T-cell (primary cell): ENCODE data around the gene PRR5. TPM values are rescaled to one million over a fixed set of nuclear protein-coding genes. Genes with fewer than 3 reads are reported as not detected.
A peak's percentile ranks its signal among the peaks of the same experiment; 100 is the strongest.
"Not testable (repeated sequence)": the region's sequence is repeated elsewhere in the genome, so short reads cannot be mapped to it uniquely, and the experiment has no call there.

Experiments used
- ATAC-seq, 4 experiments: fragments of 200-7000 bp in 3 of 4; fragments of 150-1000 bp in 1 of 4; cut with Tn5 transposase; replicated peaks in 1 of 4; 1 replicate in 3 of 4; 2 replicates in 1 of 4; pipeline ENCODE4 v1.10.0; 2021; ENCODE audit warnings: moderate library complexity in 3 of 4, mild to moderate bottlenecking in 2 of 4, moderate number of reproducible peaks in 1 of 4
- CTCF ChIA-PET, 2 donors: fragments of 300-600 bp; sonication (Branson Sonifier 250); formaldehyde crosslinking; loops; one replicate each; lab custom pipeline; 2022; ENCODE audit warnings: antibody characterized with exemption in 2 of 2; lab: Charles Lee
- POLR2A ChIA-PET, 2 donors: fragments of 300-600 bp; sonication (Branson Sonifier 250); formaldehyde crosslinking; loops; one replicate each; lab custom pipeline; 2022; ENCODE audit warnings: antibody characterized with exemption in 2 of 2; lab: Charles Lee
- DNase-seq, 35 experiments: peaks; one replicate each; pipeline versions ENCODE4 v3.0.0 to v3.0.0-alpha.2; 2013 to 2023
- H3K27ac ChIP-seq: one replicate; pipeline ENCODE4 v1.5.1; 2013; ENCODE audit warnings: low read length
- H3K27me3 ChIP-seq, 2 experiments: replicated peaks in 1 of 2; 1 replicate in 1 of 2; 2 replicates in 1 of 2; pipeline versions ENCODE4 v1.6.1 to v1.7.0; 2013; ENCODE audit warnings: low read length in 1 of 2, mixed read lengths in 1 of 2; ENCODE audit not compliant: control insufficient read depth in 2 of 2, insufficient read depth in 2 of 2; ENCODE audit errors: extremely low read depth in 1 of 2
- H3K36me3 ChIP-seq, 2 donors: 1 replicate in 1 of 2; 2 replicates in 1 of 2; pipeline versions ENCODE4 v1.6.1 to v1.7.0; 2013; ENCODE audit warnings: low read length in 1 of 2; ENCODE audit not compliant: control insufficient read depth in 2 of 2, insufficient read depth in 1 of 2; ENCODE audit errors: extremely low read depth in 1 of 2
- H3K4me1 ChIP-seq, 2 experiments: 1 replicate in 1 of 2; 2 replicates in 1 of 2; pipeline versions ENCODE4 v1.6.1 to v1.7.0; 2013; ENCODE audit warnings: low read length in 2 of 2, mixed read lengths in 1 of 2; ENCODE audit not compliant: insufficient read depth in 2 of 2, control insufficient read depth in 1 of 2; ENCODE audit errors: extremely low read depth in 1 of 2
- H3K4me3 ChIP-seq, 2 donors: 1 replicate in 1 of 2; 2 replicates in 1 of 2; pipeline versions ENCODE4 v1.5.1 to v1.7.0; 2013; ENCODE audit warnings: mild to moderate bottlenecking in 2 of 2, low read length in 1 of 2, moderate library complexity in 1 of 2; ENCODE audit not compliant: control insufficient read depth in 1 of 2; ENCODE audit errors: extremely low read depth in 1 of 2
- H3K9me3 ChIP-seq: 2 replicates; pipeline ENCODE4 v1.7.0; 2013
- H3K27ac Mint-ChIP-seq, 2 donors: one replicate each; pipeline ENCODE4 v1.8.0; 2020 to 2021; ENCODE audit warnings: mild to moderate bottlenecking in 2 of 2, mixed read lengths in 2 of 2
- H3K27me3 Mint-ChIP-seq, 2 donors: one replicate each; pipeline ENCODE4 v1.8.0; 2021 to 2022; ENCODE audit warnings: mixed read lengths in 2 of 2
- H3K36me3 Mint-ChIP-seq: one replicate; pipeline ENCODE4 v1.8.0; 2021; ENCODE audit warnings: mixed read lengths
- H3K4me1 Mint-ChIP-seq, 3 donors: one replicate each; pipeline ENCODE4 v1.8.0; 2020 to 2022; ENCODE audit warnings: mixed read lengths in 3 of 3, mild to moderate bottlenecking in 1 of 3
- H3K4me3 Mint-ChIP-seq, 3 donors: one replicate each; pipeline ENCODE4 v1.8.0; 2020 to 2022; ENCODE audit warnings: mild to moderate bottlenecking in 3 of 3, mixed read lengths in 3 of 3, moderate library complexity in 3 of 3
- H3K9me3 Mint-ChIP-seq, 3 donors: one replicate each; pipeline ENCODE4 v1.8.0; 2020 to 2022; ENCODE audit warnings: mixed read lengths in 3 of 3
- WGBS: methylation state at CpG from one replicate; pipeline ENCODE4 v1.1.5; 2013; ENCODE audit warnings: missing lambda C conversion rate; ENCODE audit not compliant: insufficient coverage; 5-methylcytosine and 5-hydroxymethylcytosine counted together
- total RNA-seq, 35 experiments: library from RNA in 6 of 35; stranded (reverse) in 6 of 35; fragments of 120-200 nt in 1 of 35; gene quantifications; one replicate each; pipeline versions ENCODE4 v1.2.1 to v1.2.4 and lab custom pipeline; 2013 to 2026

PRR5 gene
- total RNA-seq, 5 donors from 2014 or later (not counting 1 experiment from before 2014, with no cell fraction given) = 37.0 to 64.0 (median 58.7) TPM

- peak overlapping the region; percentile 25 to 38 for H3K4me3 ChIP-seq
- Mint-ChIP-seq H3K4me3 (peak overlapping the region; percentile 51 to 63 (median 61)), H3K4me1 (peaks cover 35 to 48% (median 36%) of the 10 kb centered on the region in 3 donors), H3K36me3 (peaks cover 5% of the 10 kb centered on the region), H3K27me3 (no peaks in the 10 kb centered on the region), H3K27ac (peak overlapping the region in 1 of 2 donors; percentile 60), H3K9me3 (no peaks in the 10 kb centered on the region)
- peaks cover 4 to 57% of the 10 kb centered on the region in 2 experiments for H3K4me1 ChIP-seq
- ATAC-seq = peak; percentile 22 to 46 (median 37)
- 41% methylated on average over 20 of the region's 25 CpGs for WGBS
- ChIA-PET POLR2A (interaction anchor here in 1 of 2 donors (0.5 kb wide), 1 partner anchor 1372 kb away, joined by 3 read pairs; no protein-coding TSS in a partner anchor), CTCF (interaction anchor here in 1 of 2 donors (1.0 kb wide), 1 partner anchor 9 kb away, joined by 3 read pairs; no protein-coding TSS in a partner anchor)
- no peak for DNase-seq
- H3K36me3 ChIP-seq = peaks cover 0 to 2% of the 10 kb centered on the region in 2 donors
- no peaks in the 10 kb centered on the region for H3K27me3 ChIP-seq
- H3K27ac ChIP-seq = no peak overlapping the region
- H3K9me3 ChIP-seq = no peaks in the 10 kb centered on the region
Observed at GRCh38 chr22:44676441-44677352, 25.3 kb upstream of the PRR5 start.

- 52% methylated on average over 5 of the region's 10 CpGs for WGBS
- no peaks in the 10 kb centered on the region for H3K9me3 Mint-ChIP-seq
- H3K27ac Mint-ChIP-seq = peak overlapping the region in 1 of 2 donors; percentile 60
- Histone ChIP-seq H3K9me3 (no peaks in the 10 kb centered on the region), H3K27me3 (no peaks in the 10 kb centered on the region), H3K27ac (no peak overlapping the region), H3K4me3 (peak overlapping the region; percentile 25 to 38), H3K4me1 (peaks cover 4 to 57% of the 10 kb centered on the region in 2 experiments), H3K36me3 (peaks cover 0 to 2% of the 10 kb centered on the region in 2 donors)
- ChIA-PET POLR2A (interaction anchor here in 1 of 2 donors (0.5 kb wide), 1 partner anchor 1371 kb away, joined by 3 read pairs; no protein-coding TSS in a partner anchor), CTCF (no interaction called here)
- peaks cover 5% of the 10 kb centered on the region for H3K36me3 Mint-ChIP-seq
- peak overlapping the region; percentile 51 to 63 (median 61) for H3K4me3 Mint-ChIP-seq
- no peak for DNase-seq
- ATAC-seq = peak; percentile 21 to 49 (median 38)
- peaks cover 32 to 48% (median 32%) of the 10 kb centered on the region in 3 donors for H3K4me1 Mint-ChIP-seq
- no peaks in the 10 kb centered on the region for H3K27me3 Mint-ChIP-seq
Observed at GRCh38 chr22:44677353-44677840, 24.6 kb upstream of the PRR5 start.

DNA sequence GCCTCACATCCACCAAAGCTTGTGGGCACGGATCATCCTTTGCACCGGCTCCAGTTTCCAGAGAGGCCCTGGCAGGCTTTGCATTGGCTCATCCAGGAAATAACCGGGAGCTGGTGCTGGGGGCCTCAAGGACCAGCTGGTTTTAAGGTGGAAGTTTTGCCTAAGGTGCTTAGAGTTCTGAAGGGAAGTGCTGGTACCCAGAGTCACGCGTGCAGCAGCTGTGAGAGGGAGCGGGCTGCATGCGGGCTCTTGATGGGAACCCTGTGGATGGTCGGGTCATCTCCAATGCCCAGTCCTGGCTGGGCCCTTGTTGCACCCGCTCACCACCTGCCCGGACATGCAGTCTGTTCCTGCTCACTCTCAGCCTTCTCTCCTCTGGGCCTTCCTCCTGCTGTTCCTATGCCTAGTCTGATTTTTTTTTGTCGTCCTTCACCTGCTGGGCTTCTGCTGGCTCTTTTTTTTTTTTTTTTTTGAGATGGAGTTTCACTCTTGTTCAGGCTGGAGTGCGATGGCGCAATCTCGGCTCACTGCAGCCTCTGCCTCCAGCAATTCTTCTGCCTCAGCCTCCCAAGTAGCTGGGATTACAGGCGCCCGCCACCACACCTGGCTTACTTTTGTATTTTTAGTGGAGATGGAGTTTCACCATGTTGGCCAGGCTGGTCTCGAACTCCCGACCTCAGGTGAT, 24.0 kb upstream of the PRR5 start:
- Mint-ChIP-seq H3K4me3 (peak overlapping the region in 1 of 3 donors; percentile 61), H3K36me3 (peaks cover 5% of the 10 kb centered on the region), H3K9me3 (no peaks in the 10 kb centered on the region), H3K27ac (no peak overlapping the region), H3K27me3 (no peaks in the 10 kb centered on the region), H3K4me1 (peaks cover 32 to 52% (median 34%) of the 10 kb centered on the region in 3 donors)
- ChIA-PET CTCF (no interaction called here), POLR2A (no interaction called here)
- 77% methylated on average over 3 of the region's 18 CpGs for WGBS
- H3K27me3 ChIP-seq = no peaks in the 10 kb centered on the region
- peaks cover 0 to 2% of the 10 kb centered on the region in 2 donors for H3K36me3 ChIP-seq
- DNase-seq = no peak
- H3K27ac ChIP-seq = no peak overlapping the region
- peaks cover 4 to 57% of the 10 kb centered on the region in 2 experiments for H3K4me1 ChIP-seq
- ATAC-seq = no peak
- no peaks in the 10 kb centered on the region for H3K9me3 ChIP-seq
- no peak overlapping the region for H3K4me3 ChIP-seq

GRCh38 chr22:44678556-44679305, 23.3 kb upstream of the PRR5 start:
- H3K36me3 ChIP-seq = peaks cover 0 to 2% of the 10 kb centered on the region in 2 donors
- H3K4me3 Mint-ChIP-seq = no peak overlapping the region
- peaks cover 32 to 57% (median 40%) of the 10 kb centered on the region in 3 donors for H3K4me1 Mint-ChIP-seq
- no peak overlapping the region for H3K27ac ChIP-seq
- peak overlapping the region in 1 of 2 donors; percentile 61 for H3K27ac Mint-ChIP-seq
- peaks cover 4 to 63% of the 10 kb centered on the region in 2 experiments for H3K4me1 ChIP-seq
- POLR2A ChIA-PET = no interaction called here
- peaks cover 5% of the 10 kb centered on the region for H3K36me3 Mint-ChIP-seq
- CTCF ChIA-PET = no interaction called here
- no peaks in the 10 kb centered on the region for H3K27me3 Mint-ChIP-seq
- ATAC-seq (no peak), DNase-seq (no peak)
- WGBS = 90% methylated on average over 14 of the region's 18 CpGs
- H3K9me3 Mint-ChIP-seq = no peaks in the 10 kb centered on the region
- H3K9me3 ChIP-seq = no peaks in the 10 kb centered on the region
- H3K4me3 ChIP-seq = no peak overlapping the region
- H3K27me3 ChIP-seq = no peaks in the 10 kb centered on the region

DNA sequence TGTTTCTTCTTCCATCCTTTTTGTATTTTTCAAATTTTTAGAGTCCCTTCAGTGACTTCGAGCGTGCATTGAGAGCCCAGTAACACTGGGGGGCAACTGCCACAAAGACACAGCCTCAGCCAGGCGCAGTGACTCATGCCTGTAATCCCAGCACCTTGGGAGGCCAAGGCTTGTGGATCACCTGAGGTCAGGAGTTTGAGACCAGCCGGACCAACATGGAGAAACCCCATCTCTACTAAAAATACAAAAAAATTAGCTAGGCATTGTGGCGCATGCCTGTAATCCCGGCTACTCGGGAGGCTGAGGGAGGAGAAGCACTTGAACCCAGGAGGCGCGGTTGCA, 22.7 kb upstream of the PRR5 start:
- H3K36me3 ChIP-seq, H3K27me3 ChIP-seq, DNase-seq, H3K9me3 ChIP-seq, CTCF ChIA-PET, H3K4me3 Mint-ChIP-seq, H3K27ac Mint-ChIP-seq, ATAC-seq, H3K27me3 Mint-ChIP-seq, POLR2A ChIA-PET, H3K9me3 Mint-ChIP-seq, H3K36me3 Mint-ChIP-seq, H3K4me3 ChIP-seq, H3K27ac ChIP-seq: not testable (repeated sequence)
- 95% methylated on average over 3 of the region's 9 CpGs for WGBS
- H3K4me1 ChIP-seq = peaks cover 4 to 68% of the 10 kb centered on the region in 2 experiments
- peaks cover 32 to 59% (median 42%) of the 10 kb centered on the region in 3 donors for H3K4me1 Mint-ChIP-seq
